ENCODE measurements around the gene ME2. TPM values are rescaled to one million over a fixed set of nuclear protein-coding genes. Genes with fewer than 3 reads are reported as not detected.
"Not testable (repeated sequence)": the region's sequence is repeated elsewhere in the genome, so short reads cannot be mapped to it uniquely, and the experiment has no call there.

The ME2 gene
- total RNA-seq, 2 donors from 2014 or later: 58.4 to 115 TPM

DNA sequence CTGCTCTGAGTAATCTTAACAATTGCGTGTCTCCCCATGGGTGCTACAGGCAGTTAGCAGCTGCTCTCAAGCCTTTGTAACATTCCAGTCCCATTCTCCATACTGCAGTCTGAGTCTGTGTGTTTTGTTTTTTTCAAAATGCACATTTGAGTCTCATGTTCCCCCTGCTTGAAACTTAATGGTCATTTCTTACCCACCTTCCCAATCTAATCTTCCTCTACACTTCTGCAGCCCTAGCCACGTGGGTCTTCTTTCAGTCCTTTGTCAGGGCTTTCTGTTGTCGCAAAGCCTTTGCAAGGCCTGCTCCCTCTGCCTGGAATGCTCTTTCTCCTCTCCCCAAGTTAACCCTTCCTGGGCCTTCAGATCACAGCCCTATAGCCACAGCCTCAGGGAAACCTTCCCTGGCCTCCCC is 113.4 kb downstream of the ME2 start:
- no peaks in the 10 kb centered on the region for H3K9me3 Mint-ChIP-seq

DNA sequence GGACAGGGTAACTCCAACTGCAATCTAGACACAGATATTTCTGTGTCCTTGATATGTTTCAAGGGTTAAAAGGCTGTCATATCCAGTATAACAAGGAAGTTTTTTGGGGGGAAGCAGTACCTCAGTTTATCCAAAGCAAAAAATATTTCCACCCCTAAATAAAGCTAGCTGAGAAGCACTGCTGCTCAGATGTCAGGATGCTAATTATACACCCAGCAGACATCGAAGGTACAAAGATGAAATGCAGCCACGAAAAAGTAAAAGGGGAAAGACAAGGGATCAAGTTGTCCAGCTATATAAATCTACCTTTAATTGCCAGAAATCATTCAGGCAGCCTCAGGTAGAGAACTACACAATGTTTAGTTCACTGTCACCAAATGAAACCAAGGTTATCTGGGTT is 115.1 kb downstream of the ME2 start:
- no peaks in the 10 kb centered on the region for H3K27me3 Mint-ChIP-seq
- H3K4me1 Mint-ChIP-seq: no peaks in the 10 kb centered on the region
- no peaks in the 10 kb centered on the region for H3K9me3 Mint-ChIP-seq
- no peak overlapping the region for H3K4me3 Mint-ChIP-seq
- no peaks in the 10 kb centered on the region for H3K36me3 Mint-ChIP-seq (ENCODE audit: low read depth)
- no peak for ATAC-seq (replicated peaks)
- H3K27ac Mint-ChIP-seq: no peak overlapping the region

More for the DNA sequence above, 113.4 kb downstream of the ME2 start:
- Mint-ChIP-seq H3K27ac (no peak overlapping the region), H3K4me1 (no peaks in the 10 kb centered on the region), H3K27me3 (no peaks in the 10 kb centered on the region), H3K4me3 (no peak overlapping the region), H3K36me3 (ENCODE audit: low read depth) (peaks cover 1% of the 10 kb centered on the region)
- no peak for ATAC-seq (replicated peaks)

DNA sequence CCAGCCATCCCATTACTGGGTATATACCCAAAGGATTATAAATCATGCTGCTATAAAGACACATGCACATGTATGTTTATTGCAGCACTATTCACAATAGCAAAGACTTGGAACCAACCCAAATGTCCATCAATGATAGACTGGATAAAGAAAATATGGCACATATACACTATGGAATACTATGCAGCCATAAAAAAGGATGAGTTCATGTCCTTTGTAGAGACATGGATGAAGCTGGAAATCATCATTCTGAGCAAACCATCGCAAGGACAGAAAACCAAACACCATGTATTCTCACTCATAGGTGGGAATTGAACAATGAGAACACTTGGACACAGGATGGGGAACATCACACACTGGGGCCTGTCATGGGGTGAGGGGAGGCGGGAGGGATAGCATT is 124.3 kb downstream of the ME2 start:
- not testable (repeated sequence) for H3K4me1 Mint-ChIP-seq, H3K27me3 Mint-ChIP-seq

More for the DNA sequence above, 124.3 kb downstream of the ME2 start:
- not testable (repeated sequence) for H3K36me3 Mint-ChIP-seq (ENCODE audit: low read depth); H3K9me3 Mint-ChIP-seq; H3K4me3 Mint-ChIP-seq; H3K27ac Mint-ChIP-seq; ATAC-seq (replicated peaks)

Other genes with a start within 250 kb of the ME2 start
- gene MRO, start 59.1 kb upstream of the ME2 start, total RNA-seq: not detected
- gene ELAC1, start 88.9 kb downstream of the ME2 start, total RNA-seq: 1 to 10 TPM; 1.1 to 3.5 TPM
- gene SMAD4, start 151.1 kb downstream of the ME2 start, total RNA-seq: 10 to 100 TPM; 74.5 to 92.3 TPM